ENCODE measurements around the gene FNDC11. TPM values are rescaled to one million over a fixed set of nuclear protein-coding genes. Genes with fewer than 3 reads are reported as not detected.

Gene FNDC11
- total RNA-seq, 2 experiments from 2014 or later = 0.14 to 0.35 TPM

- Mint-ChIP-seq H3K36me3 (no peaks in the 10 kb centered on the region), H3K4me1 (peaks cover 2% of the 10 kb centered on the region), H3K27me3 (peaks cover 28% of the 10 kb centered on the region), H3K9me3 (ENCODE audit: low read depth) (no peaks in the 10 kb centered on the region), H3K4me3 (no peak overlapping the region), H3K27ac (no peak overlapping the region)
- no peak for ATAC-seq
- CTCF ChIA-PET = interaction anchor here (1.2 kb wide), 1 partner anchor 9 kb away, joined by 8 read pairs; the partner anchor contains the start of gene PTK6
- DNase-seq = no peak
Observed at GRCh38 chr20:63546956-63547724, 6.8 kb upstream of the FNDC11 start.

GRCh38 chr20:63547725-63548480 is 6.1 kb upstream of the FNDC11 start, which contains the start of gene SRMS:
Gene SRMS (minus strand): TSS chr20:63547749. CDS start chr20:63547463, 286 bp downstream.
- DNase-seq (no peak), ATAC-seq (no peak)
- Mint-ChIP-seq H3K36me3 (no peaks in the 10 kb centered on the region), H3K9me3 (ENCODE audit: low read depth) (no peaks in the 10 kb centered on the region), H3K4me1 (peaks cover 10% of the 10 kb centered on the region), H3K27me3 (peaks cover 30% of the 10 kb centered on the region), H3K27ac (no peak within 1 kb of the TSS), H3K4me3 (no peak within 1 kb of the TSS)
- CTCF ChIA-PET = no interaction called here

GRCh38 chr20:63548542-63548941 is 5.4 kb upstream of the FNDC11 start:
- peaks cover 14% of the 10 kb centered on the region for H3K4me1 Mint-ChIP-seq
- no peak overlapping the region for H3K27ac Mint-ChIP-seq
- H3K4me3 Mint-ChIP-seq = no peak overlapping the region
- no peaks in the 10 kb centered on the region for H3K36me3 Mint-ChIP-seq
- H3K27me3 Mint-ChIP-seq = peaks cover 30% of the 10 kb centered on the region
- DNase-seq (no peak), ATAC-seq (no peak)
- no peaks in the 10 kb centered on the region for H3K9me3 Mint-ChIP-seq (ENCODE audit: low read depth)
- CTCF ChIA-PET = no interaction called here

GRCh38 chr20:63549019-63549418 is 4.9 kb upstream of the FNDC11 start:
- Mint-ChIP-seq H3K27ac (no peak overlapping the region), H3K4me3 (no peak overlapping the region), H3K36me3 (no peaks in the 10 kb centered on the region), H3K4me1 (peaks cover 14% of the 10 kb centered on the region), H3K9me3 (ENCODE audit: low read depth) (no peaks in the 10 kb centered on the region), H3K27me3 (peaks cover 30% of the 10 kb centered on the region)
- DNase-seq = no peak
- CTCF ChIA-PET = interaction anchor here (4.6 kb wide), 1 partner anchor 10 kb away, joined by 34 read pairs; the partner anchor contains the start of gene PTK6
- no peak for ATAC-seq

- CTCF ChIA-PET = interaction anchor here (4.6 kb wide), 1 partner anchor 11 kb away, joined by 34 read pairs; the partner anchor contains the start of gene PTK6
- H3K27ac Mint-ChIP-seq = no peak overlapping the region
- H3K27me3 Mint-ChIP-seq = peaks cover 29% of the 10 kb centered on the region
- H3K36me3 Mint-ChIP-seq = no peaks in the 10 kb centered on the region
- DNase-seq (no peak), ATAC-seq (no peak)
- H3K4me1 Mint-ChIP-seq = peaks cover 14% of the 10 kb centered on the region
- no peaks in the 10 kb centered on the region for H3K9me3 Mint-ChIP-seq (ENCODE audit: low read depth)
- H3K4me3 Mint-ChIP-seq = no peak overlapping the region
Observed at GRCh38 chr20:63549679-63550282, 4.2 kb upstream of the FNDC11 start.

GRCh38 chr20:63551068-63551467 is 2.9 kb upstream of the FNDC11 start:
- no peak overlapping the region for H3K4me3 Mint-ChIP-seq
- H3K4me1 Mint-ChIP-seq = peaks cover 14% of the 10 kb centered on the region
- no peak overlapping the region for H3K27ac Mint-ChIP-seq

GRCh38 chr20:63552481-63553249 is 1.3 kb upstream of the FNDC11 start:
- CTCF ChIA-PET = interaction anchor here (1.0 to 4.6 kb wide), 8 partner anchors 9 to 425 kb away, joined by 3 to 34 read pairs (median 4); partner anchors contain the start of genes PPDPF, PTK6 and TPD52L2
- Mint-ChIP-seq H3K27me3 (peaks cover 23% of the 10 kb centered on the region), H3K4me3 (peak overlapping the region; percentile 38), H3K9me3 (ENCODE audit: low read depth) (no peaks in the 10 kb centered on the region), H3K36me3 (peaks cover 2% of the 10 kb centered on the region), H3K4me1 (peaks cover 14% of the 10 kb centered on the region), H3K27ac (peak overlapping the region; percentile 86)
- DNase-seq (peak; percentile 81), ATAC-seq (peak; percentile 58)

More at GRCh38 chr20:63551068-63551467, 2.9 kb upstream of the FNDC11 start:
- DNase-seq = no peak
- ATAC-seq = no peak
- H3K27me3 Mint-ChIP-seq = peaks cover 23% of the 10 kb centered on the region
- CTCF ChIA-PET = interaction anchor here (2.4 to 4.6 kb wide), 2 partner anchors 12 to 91 kb away, joined by 10 to 34 read pairs; partner anchors contain the start of gene PTK6
- H3K9me3 Mint-ChIP-seq (ENCODE audit: low read depth) = no peaks in the 10 kb centered on the region
- H3K36me3 Mint-ChIP-seq = no peaks in the 10 kb centered on the region

GRCh38 chr20:63553251-63553932 is 567 bp upstream of the FNDC11 start:
- H3K27ac Mint-ChIP-seq = peak overlapping the region; percentile 86
- H3K4me1 Mint-ChIP-seq = peaks cover 14% of the 10 kb centered on the region
- H3K4me3 Mint-ChIP-seq = peak overlapping the region; percentile 38
- DNase-seq = peak; percentile 95
- CTCF ChIA-PET = interaction anchor here (1.0 to 4.6 kb wide), 7 partner anchors 9 to 424 kb away, joined by 3 to 34 read pairs (median 5); partner anchors contain the start of genes PPDPF, PTK6 and TPD52L2
- no peaks in the 10 kb centered on the region for H3K9me3 Mint-ChIP-seq (ENCODE audit: low read depth)
- peaks cover 4% of the 10 kb centered on the region for H3K36me3 Mint-ChIP-seq
- ATAC-seq = peak; percentile 73
- peaks cover 23% of the 10 kb centered on the region for H3K27me3 Mint-ChIP-seq

- CTCF ChIA-PET = interaction anchor here (0.9 to 1.5 kb wide), 4 partner anchors 8 to 310 kb away, joined by 3 to 4 read pairs (median 4); partner anchors contain the start of genes RTEL1 and TPD52L2
- H3K4me1 Mint-ChIP-seq = peaks cover 14% of the 10 kb centered on the region
- DNase-seq (no peak), ATAC-seq (no peak)
- peaks cover 15% of the 10 kb centered on the region for H3K27me3 Mint-ChIP-seq
- no peak overlapping the region for H3K27ac Mint-ChIP-seq
- peaks cover 10% of the 10 kb centered on the region for H3K36me3 Mint-ChIP-seq
- no peaks in the 10 kb centered on the region for H3K9me3 Mint-ChIP-seq (ENCODE audit: low read depth)
- H3K4me3 Mint-ChIP-seq = peak overlapping the region; percentile 26
Observed at GRCh38 chr20:63554361-63555278, 661 bp downstream of the FNDC11 start.

- CTCF ChIA-PET = interaction anchor here (1.3 kb wide), 1 partner anchor 18 kb away, joined by 4 read pairs; no protein-coding TSS in a partner anchor
- peaks cover 14% of the 10 kb centered on the region for H3K4me1 Mint-ChIP-seq
Observed at GRCh38 chr20:63555661-63556381, 1.9 kb downstream of the FNDC11 start.

More at GRCh38 chr20:63555661-63556381, 1.9 kb downstream of the FNDC11 start:
- ATAC-seq (no peak), DNase-seq (no peak)
- no peak overlapping the region for H3K4me3 Mint-ChIP-seq
- H3K36me3 Mint-ChIP-seq = peaks cover 17% of the 10 kb centered on the region
- no peaks in the 10 kb centered on the region for H3K9me3 Mint-ChIP-seq (ENCODE audit: low read depth)
- no peak overlapping the region for H3K27ac Mint-ChIP-seq
- H3K27me3 Mint-ChIP-seq = peaks cover 6% of the 10 kb centered on the region
